Panc1 (cell line): ENCODE results near the gene SIK3. TPM values are rescaled to one million over a fixed set of nuclear protein-coding genes. Genes with fewer than 3 reads are reported as not detected.

Experiments used
- ATAC-seq: fragments of 200-7000 bp; cut with Tn5 transposase; 2 replicates; pipeline ENCODE4 v1.9.1; 2020; ENCODE audit warnings: mild to moderate bottlenecking, moderate library complexity
- BruUV-seq: library from RNA; stranded (reverse); fragments of 400-500 nt; replicated peaks from 2 replicates; lab custom pipeline; 2021; lab: Mats Ljungman, UMichigan
- CTCF ChIA-PET: fragments of 300-600 bp; sonication (Branson Sonifier 250); formaldehyde crosslinking; loops from one replicate; lab custom pipeline; 2022; ENCODE audit warnings: antibody characterized with exemption; lab: Charles Lee
- POLR2A ChIA-PET: fragments of 300-600 bp; sonication (Branson Sonifier 250); formaldehyde crosslinking; loops from one replicate; lab custom pipeline; 2022; ENCODE audit warnings: antibody characterized with exemption; lab: Charles Lee
- DNase-seq: peaks from one replicate; pipeline ENCODE4 v3.0.0-alpha.2; 2010; ENCODE audit warnings: low read depth, low spot score
- H3K27ac ChIP-seq: 2 replicates; pipeline ENCODE4 v1.5.1; 2011; ENCODE audit warnings: mild to moderate bottlenecking, low read length, inconsistent platforms
- H3K27me3 ChIP-seq: fragments of 200-500 bp; sonication (Bioruptor generic); 2 replicates; pipeline ENCODE4 v1.6.0; 2014; ENCODE audit warnings: low read length, inconsistent platforms; ENCODE audit not compliant: control insufficient read depth, insufficient read depth
- H3K36me3 ChIP-seq: fragments of 200-500 bp; sonication (Bioruptor generic); 2 replicates; pipeline ENCODE4 v1.5.1; 2014; ENCODE audit warnings: inconsistent platforms, mild to moderate bottlenecking, low read length, moderate library complexity; ENCODE audit not compliant: control insufficient read depth, insufficient read depth
- H3K4me1 ChIP-seq: 2 replicates; pipeline ENCODE4 v1.5.1; 2011; ENCODE audit warnings: inconsistent platforms, mild to moderate bottlenecking, low read length, moderate library complexity; ENCODE audit not compliant: control insufficient read depth, insufficient read depth
- H3K4me3 ChIP-seq, 2 experiments: 2 replicates each; pipeline ENCODE4 v1.5.1; 2011 to 2012; ENCODE audit warnings: low read depth in 2 of 2, low read length in 2 of 2, mild to moderate bottlenecking in 2 of 2, inconsistent platforms in 1 of 2, moderate library complexity in 1 of 2
- H3K9me3 ChIP-seq: fragments of 200-500 bp; sonication (Bioruptor generic); 2 replicates; pipeline ENCODE4 v1.5.1; 2014; ENCODE audit warnings: low read depth, mild to moderate bottlenecking, inconsistent platforms, low read length, moderate library complexity; ENCODE audit not compliant: control insufficient read depth, insufficient read depth
- CTCF ChIP-seq: fragments of 450-650 bp; IDR thresholded peaks from 2 replicates; pipeline ENCODE4 v1.5.1; 2017; ENCODE audit warnings: mild to moderate bottlenecking
- POLR2AphosphoS5 ChIP-seq: IDR thresholded peaks from 2 replicates; pipeline ENCODE4 v1.6.1; 2012; ENCODE audit warnings: mild to moderate bottlenecking, low read depth, low read length, moderate library complexity
- SIN3A ChIP-seq: IDR thresholded peaks from 2 replicates; pipeline ENCODE4 v1.6.1; 2012; ENCODE audit warnings: low read depth, mild to moderate bottlenecking, low read length, moderate library complexity, borderline replicate concordance; ENCODE audit not compliant: insufficient read depth
- TCF7L2 ChIP-seq: IDR thresholded peaks from 2 replicates; pipeline ENCODE4 v1.6.1; 2011; ENCODE audit warnings: mild to moderate bottlenecking, low read depth, low read length, inconsistent platforms
- in situ Hi-C: cut with HindIII; loops from 2 replicates; pipeline ENCODE4 v1.10.0; 2016; ENCODE audit warnings: low sequenced_read_pairs, low pct_unique_long_range_greater_than_20kb
- intact Hi-C: fragments of 100-400 bp; cut with micrococcal nuclease; formaldehyde crosslinking; loops from one replicate; pipeline ENCODE4 v1.10.0; 2022; ENCODE audit not compliant: unreplicated experiment
- total RNA-seq: library from RNA; stranded (reverse); gene quantifications from one replicate; pipeline ENCODE4 v1.2.1, GENCODE V29; 2021; ENCODE audit not compliant: unreplicated experiment
- TF ChIP-seq, protein P1 (sequence below), 2 experiments: IDR thresholded peaks; 2 replicates each; pipeline ENCODE4 v1.6.1; 2011 to 2012; ENCODE audit warnings: low read depth in 2 of 2, control low read depth in 1 of 2, low read length in 1 of 2, mild to moderate bottlenecking in 1 of 2, moderate library complexity in 1 of 2; ENCODE audit not compliant: insufficient read depth in 1 of 2

Gene SIK3
- total RNA-seq, 1 experiment from 2014 or later: 39.7 TPM

DNA sequence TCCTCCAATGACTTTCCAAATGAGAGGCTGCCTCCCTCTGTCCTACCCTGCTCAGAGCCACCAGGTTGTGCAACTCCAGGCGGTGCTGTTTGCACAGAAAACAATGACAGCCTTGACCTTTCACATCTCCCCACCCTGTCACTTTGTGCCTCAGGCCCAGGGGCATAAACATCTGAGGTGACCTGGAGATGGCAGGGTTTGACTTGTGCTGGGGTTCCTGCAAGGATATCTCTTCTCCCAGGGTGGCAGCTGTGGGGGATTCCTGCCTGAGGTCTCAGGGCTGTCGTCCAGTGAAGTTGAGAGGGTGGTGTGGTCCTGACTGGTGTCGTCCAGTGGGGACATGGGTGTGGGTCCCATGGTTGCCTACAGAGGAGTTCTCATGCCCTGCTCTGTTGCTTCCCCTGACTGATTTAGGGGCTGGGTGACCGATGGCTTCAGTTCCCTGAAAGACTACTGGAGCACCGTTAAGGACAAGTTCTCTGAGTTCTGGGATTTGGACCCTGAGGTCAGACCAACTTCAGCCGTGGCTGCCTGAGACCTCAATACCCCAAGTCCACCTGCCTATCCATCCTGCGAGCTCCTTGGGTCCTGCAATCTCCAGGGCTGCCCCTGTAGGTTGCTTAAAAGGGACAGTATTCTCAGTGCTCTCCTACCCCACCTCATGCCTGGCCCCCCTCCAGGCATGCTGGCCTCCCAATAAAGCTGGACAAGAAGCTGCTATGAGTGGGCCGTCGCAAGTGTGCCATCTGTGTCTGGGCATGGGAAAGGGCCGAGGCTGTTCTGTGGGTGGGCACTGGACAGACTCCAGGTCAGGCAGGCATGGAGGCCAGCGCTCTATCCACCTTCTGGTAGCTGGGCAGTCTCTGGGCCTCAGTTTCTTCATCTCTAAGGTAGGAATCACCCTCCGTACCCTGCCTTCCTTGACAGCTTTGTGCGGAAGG is 265.6 kb downstream of the SIK3 start:
- intact Hi-C loops: no loop called here
- no peaks in the 10 kb centered on the region for H3K36me3 ChIP-seq
- POLR2A ChIA-PET: no interaction called here
- H3K4me3 ChIP-seq: no peak overlapping the region
- no peaks in the 10 kb centered on the region for H3K27me3 ChIP-seq
- H3K9me3 ChIP-seq: no peaks in the 10 kb centered on the region
- H3K4me1 ChIP-seq: peaks cover 4% of the 10 kb centered on the region; the same call in 1 of the 2 replicates
- H3K27ac ChIP-seq: no peak overlapping the region
- DNase-seq: no peak
- ATAC-seq: no peak
- CTCF ChIA-PET: no interaction called here
- BruUV-seq: no TSS peak
- in situ Hi-C loops: no loop called here
- no peak for TF ChIP-seq POLR2AphosphoS5
- TF ChIP-seq, protein P1, sequence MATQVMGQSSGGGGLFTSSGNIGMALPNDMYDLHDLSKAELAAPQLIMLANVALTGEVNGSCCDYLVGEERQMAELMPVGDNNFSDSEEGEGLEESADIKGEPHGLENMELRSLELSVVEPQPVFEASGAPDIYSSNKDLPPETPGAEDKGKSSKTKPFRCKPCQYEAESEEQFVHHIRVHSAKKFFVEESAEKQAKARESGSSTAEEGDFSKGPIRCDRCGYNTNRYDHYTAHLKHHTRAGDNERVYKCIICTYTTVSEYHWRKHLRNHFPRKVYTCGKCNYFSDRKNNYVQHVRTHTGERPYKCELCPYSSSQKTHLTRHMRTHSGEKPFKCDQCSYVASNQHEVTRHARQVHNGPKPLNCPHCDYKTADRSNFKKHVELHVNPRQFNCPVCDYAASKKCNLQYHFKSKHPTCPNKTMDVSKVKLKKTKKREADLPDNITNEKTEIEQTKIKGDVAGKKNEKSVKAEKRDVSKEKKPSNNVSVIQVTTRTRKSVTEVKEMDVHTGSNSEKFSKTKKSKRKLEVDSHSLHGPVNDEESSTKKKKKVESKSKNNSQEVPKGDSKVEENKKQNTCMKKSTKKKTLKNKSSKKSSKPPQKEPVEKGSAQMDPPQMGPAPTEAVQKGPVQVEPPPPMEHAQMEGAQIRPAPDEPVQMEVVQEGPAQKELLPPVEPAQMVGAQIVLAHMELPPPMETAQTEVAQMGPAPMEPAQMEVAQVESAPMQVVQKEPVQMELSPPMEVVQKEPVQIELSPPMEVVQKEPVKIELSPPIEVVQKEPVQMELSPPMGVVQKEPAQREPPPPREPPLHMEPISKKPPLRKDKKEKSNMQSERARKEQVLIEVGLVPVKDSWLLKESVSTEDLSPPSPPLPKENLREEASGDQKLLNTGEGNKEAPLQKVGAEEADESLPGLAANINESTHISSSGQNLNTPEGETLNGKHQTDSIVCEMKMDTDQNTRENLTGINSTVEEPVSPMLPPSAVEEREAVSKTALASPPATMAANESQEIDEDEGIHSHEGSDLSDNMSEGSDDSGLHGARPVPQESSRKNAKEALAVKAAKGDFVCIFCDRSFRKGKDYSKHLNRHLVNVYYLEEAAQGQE (IDR thresholded peaks at IDR 0.05; ENCODE audit: insufficient read depth in 1 of 2, low read depth in 2 of 2, low read length in 1 of 2): no peak

DNA sequence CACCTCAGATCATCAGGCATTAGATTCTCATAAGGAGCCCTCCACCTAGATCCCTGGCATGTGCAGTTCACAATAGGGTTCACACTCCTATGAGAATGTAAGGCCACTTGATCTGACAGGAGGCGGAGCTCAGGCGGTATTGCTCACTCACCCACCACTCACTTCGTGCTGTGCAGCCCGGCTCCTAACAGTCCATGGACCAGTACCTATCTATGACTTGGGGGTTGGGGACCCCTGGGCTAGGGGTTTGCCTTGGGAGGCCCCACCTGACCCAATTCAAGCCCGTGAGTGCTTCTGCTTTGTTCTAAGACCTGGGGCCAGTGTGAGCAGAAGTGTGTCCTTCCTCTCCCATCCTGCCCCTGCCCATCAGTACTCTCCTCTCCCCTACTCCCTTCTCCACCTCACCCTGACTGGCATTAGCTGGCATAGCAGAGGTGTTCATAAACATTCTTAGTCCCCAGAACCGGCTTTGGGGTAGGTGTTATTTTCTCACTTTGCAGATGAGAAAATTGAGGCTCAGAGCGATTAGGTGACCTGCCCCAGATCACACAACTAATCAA is 266.4 kb downstream of the SIK3 start:
- H3K36me3 ChIP-seq: no peaks in the 10 kb centered on the region
- in situ Hi-C loops (no loop called here), intact Hi-C loops (no loop called here)
- peaks cover 4% of the 10 kb centered on the region; the same call in 1 of the 2 replicates for H3K4me1 ChIP-seq
- no peaks in the 10 kb centered on the region for H3K27me3 ChIP-seq
- CTCF ChIA-PET: no interaction called here
- ATAC-seq: no peak
- no peak overlapping the region for H3K4me3 ChIP-seq
- no peak overlapping the region for H3K27ac ChIP-seq
- no peak for TF ChIP-seq CTCF
- TF ChIP-seq TCF7L2: no peak
- TF ChIP-seq POLR2AphosphoS5: no peak
- TF ChIP-seq SIN3A: no peak
- TF ChIP-seq, protein P1 (IDR thresholded peaks at IDR 0.05; ENCODE audit: insufficient read depth in 1 of 2, low read depth in 2 of 2, low read length in 1 of 2): no peak
- no peaks in the 10 kb centered on the region for H3K9me3 ChIP-seq
- no peak for DNase-seq
- POLR2A ChIA-PET: no interaction called here
- BruUV-seq: no TSS peak
